Measurements from ENCODE around the gene LHFPL6.

The LHFPL6 gene

DNA sequence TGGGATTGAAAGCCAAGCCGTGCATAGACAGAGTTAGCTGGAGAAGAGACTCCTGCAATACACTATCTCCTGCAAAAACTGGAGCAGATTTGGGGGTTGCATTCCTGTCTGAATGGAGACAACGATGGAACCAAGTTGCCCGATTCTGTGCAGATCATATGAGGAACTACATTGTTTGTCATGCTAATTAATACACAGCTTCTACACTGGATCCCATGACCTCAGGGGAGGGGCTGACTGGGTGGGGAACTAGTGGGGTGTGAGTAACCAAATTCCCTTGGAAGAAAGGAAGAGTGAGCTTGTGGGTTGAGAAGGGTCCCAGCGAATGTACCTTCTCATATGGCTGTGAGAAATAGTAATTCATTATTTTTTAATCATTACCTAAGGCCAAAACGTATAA lies 214.0 kb downstream of the LHFPL6 start:
- no peak for DNase-seq (ENCODE audit: low read depth in 2 of 2)

DNA sequence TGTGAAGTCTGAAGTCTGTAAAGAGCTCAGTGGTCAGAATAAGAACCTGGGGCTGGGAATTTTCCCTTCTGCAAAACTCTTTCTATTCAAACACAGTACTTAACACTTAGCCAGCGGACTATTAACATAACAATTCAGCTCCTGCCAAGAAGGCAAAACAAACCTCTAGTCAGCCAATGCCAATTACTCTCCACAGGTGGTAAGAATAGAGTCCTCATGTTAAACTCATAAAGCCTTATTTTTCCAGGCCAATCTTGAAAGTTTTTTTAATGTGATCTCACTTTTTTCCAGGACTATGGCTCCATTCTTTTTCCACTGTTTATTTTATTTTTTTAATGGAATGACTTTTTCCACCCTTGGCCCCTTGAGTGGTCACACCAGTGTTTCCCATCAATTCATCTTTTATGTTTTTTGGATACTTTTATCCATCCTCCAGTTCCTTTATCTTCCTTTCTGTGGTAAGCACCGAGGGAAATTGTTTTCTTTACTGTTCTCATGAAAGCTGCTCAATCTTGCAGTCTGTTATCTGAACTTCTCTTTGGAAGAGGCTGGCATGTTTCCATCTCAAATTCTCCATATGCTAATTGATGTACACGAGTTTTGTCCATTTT lies 217.3 kb downstream of the LHFPL6 start:
- DNase-seq (ENCODE audit: low read depth in 2 of 2) = no peak

DNA sequence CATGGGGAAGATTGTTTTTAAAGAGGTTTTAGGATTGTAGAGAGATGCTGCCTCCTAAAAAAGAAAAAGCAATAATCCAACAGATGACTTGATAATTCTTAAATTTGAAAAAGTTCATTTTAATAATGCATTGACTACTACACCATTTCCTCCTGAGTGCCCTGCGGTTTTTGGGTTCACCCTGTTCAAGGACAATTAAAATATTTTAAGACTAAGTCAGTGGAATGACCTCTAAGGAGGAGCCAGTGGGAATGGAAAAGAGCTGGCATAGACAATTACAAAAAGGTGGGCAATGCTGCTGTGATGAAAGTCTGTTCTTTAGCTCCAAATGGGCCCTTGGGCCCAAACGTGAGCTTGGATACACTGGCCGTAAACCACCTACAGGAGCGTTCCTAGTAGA lies 217.8 kb downstream of the LHFPL6 start:
- no peak for DNase-seq (ENCODE audit: low read depth in 2 of 2)

DNA sequence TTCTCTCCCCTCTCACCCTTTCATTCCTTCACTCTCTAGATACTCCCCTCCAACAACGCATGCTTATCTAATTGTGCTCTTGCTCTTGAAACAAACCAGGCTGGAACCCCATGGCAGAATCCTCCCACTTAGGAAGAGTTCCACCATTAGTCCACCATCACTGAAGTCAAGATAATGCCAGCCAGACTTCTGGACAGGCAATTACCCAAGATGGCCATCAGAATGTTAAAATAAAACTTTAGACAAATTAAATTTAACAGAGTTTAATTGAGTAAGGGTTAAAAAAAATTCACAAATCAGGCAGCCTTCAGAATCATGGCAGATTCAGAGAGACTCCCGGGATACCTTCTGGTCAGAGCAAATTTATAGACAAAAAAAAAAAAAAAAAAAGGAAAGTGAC lies 221.5 kb downstream of the LHFPL6 start:
- DNase-seq (ENCODE audit: low read depth in 2 of 2) = no peak

DNA sequence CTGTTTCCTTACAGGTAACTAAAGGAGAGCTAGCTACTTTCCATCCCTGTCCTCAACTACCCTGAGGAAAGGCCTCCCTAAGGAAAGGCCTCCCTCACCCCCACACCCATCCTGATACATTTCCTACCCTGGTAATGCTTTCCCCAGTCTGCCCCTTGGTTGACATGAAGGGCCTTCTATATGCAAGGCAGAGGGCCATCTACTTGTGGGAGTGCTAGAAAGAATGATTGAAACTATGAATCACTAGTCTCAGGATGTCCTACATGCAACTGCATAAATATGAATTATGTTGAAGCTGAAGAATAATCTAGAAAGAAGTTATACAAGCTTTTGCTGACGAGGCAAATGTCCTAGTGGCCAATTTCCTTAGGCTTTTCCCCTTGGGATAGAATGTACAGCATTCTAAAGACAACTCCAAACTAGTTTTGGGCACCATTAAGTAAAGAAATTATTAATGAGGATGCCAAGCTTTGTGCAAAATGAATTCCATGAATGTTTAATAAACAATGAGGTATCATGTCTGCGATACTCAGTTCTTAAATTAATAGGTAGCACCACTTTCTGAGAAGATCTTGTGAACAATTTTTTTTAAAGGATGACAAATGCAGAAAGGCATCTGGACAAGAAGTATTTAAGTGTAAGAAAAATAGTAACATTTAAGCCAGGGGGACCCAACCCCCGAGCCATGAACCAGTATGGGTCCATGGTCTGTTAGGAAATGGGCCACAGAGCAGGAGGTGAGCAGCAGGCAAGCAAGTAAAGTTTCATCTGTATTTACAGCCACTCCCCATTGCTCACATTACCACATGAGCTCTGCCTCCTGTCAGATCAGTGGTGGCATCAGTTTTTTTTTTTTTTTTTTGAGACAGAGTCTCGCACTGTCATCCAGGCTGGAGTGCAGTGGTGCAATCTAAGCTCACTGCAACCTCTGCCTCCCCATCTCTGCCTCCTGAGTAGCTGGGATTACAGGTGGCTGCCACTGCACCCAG lies 223.0 kb downstream of the LHFPL6 start:
- no peak for DNase-seq (ENCODE audit: low read depth in 2 of 2)

DNA sequence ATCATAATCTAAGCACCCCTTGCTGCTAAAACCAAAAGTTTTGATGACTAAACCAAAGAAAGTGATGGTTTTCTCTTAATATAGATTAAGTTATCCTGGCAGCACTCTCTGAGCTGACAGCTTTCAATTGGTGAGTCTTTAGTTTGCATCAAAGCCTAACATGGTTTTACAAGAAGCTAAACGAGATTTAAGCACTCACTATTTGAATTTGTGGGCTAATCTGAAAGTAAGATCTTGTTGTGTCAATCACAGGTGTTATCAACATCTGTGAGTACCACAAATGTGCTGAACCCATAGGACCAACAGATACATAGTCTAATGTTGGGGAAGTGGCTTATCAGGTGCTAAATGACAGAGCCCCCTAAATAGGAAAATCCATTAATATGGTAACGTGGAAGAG lies 223.9 kb downstream of the LHFPL6 start:
- DNase-seq (ENCODE audit: low read depth in 2 of 2) = no peak

DNA sequence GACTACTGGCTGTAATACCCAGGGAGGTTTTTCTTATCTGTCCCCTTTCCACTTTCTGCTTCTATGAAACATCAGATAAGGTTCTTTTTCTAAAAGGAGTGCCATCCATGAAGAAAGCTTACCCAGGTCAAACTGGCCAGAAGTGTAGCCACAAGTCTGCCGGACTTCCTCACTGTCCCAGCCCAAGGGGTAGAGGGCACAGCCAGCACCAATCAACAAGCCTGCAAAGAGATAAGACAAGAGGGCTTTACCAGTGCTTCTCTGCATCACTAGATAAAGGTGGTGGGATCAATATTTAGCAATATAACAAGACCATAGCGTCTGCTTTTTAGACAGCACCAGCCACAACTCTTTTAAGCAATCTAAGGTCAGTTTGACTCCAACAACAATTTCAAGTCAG lies 224.7 kb downstream of the LHFPL6 start:
- DNase-seq (ENCODE audit: low read depth in 2 of 2) = no peak

DNA sequence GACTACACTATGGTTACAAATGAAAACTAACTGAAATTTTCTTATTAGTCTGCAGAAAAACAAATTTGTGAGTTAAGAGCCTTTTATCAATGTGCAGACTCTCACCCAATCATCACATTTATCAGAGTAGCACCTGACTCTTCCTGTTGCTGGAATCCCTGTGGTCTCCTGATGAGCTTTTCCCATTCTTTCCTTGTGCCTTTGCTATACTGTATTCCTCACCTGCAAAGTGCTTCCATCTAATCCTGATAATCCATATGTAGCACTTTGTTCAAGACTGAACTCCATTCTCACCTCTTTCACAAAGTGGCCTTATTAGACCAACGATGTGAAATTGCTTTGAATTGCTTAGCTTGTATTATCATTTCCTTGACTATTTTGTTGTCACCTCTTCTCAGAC lies 225.3 kb downstream of the LHFPL6 start:
- no peak for DNase-seq (ENCODE audit: low read depth in 2 of 2)

DNA sequence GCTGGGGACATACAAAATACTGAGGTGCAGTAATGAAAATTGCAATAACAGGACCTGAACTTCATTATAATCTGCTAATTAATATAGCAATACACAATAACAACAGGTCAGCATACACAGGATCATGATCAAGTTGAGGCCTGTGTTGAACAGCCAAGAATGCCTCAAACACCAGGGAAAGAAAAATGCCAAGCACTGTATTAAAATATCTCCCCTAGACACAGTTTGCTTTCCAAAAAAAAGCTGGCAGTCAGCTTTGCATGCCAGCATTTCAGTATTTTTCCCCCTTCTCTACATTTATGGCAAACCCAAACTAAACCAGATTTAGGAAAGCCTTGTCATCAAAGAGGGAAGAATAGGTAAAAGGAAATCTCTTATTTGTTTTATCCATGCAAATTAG lies 226.9 kb downstream of the LHFPL6 start:
- no peak for DNase-seq (ENCODE audit: low read depth in 2 of 2)

DNA sequence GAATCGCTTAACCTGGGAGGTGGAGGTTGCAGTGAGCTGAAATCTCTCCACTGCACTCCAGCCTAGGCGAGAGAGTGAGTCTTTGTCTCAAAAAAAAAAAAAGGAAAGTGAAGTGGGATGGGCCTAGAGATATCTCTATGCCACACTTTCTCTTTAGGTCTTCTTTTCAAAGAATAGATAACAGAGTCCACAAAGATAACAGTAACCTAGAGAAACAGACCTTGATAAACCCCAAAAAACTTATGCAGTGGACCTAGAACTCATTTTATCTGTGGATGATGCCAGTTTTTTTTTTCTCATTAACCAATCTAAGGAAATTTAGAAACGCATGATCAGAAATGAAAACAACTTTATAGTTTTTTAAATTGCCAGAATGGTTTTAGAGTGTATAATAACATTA lies 227.4 kb downstream of the LHFPL6 start:
- DNase-seq (ENCODE audit: low read depth in 2 of 2) = no peak

DNA sequence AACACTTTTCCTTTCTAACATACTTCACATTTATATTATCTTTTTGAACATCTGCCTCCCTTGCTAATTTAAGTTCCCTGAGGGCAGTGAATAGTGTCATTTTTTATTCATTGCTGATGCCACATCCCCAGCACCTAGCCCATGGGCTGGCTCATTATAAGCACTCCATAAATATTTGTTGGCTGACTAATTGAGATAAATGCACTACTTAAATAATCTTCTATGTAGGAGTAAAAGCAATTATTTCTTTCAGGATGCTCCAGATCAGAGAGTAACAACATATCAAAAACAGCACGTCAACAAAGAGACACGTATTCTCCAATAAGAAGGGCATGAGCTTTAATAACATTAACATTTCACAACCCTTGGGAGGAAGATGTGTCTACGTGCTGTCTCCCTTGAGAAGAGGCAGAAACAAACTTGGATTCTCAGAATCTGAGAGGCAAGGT lies 228.2 kb downstream of the LHFPL6 start:
- DNase-seq (ENCODE audit: low read depth in 2 of 2) = no peak

DNA sequence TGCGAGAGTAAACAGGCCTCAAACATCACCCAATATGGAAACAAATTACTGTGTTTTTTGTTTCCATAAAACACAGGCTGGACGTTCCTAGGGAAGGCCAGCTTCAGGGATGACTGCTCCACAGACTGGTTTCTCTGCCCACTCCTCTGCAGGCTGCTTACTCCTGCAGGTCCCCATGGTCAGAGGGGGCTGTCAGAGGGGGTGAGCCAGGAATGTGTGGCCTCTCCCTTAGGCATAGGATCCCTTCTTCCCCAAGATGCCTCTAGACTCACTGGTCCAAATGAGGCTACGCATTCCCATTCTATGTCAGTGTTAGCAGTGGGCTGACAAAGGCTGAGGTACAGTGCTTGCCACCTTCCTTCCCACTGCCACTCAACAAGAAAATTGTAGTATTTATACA lies 229.8 kb downstream of the LHFPL6 start:
- no peak for DNase-seq (ENCODE audit: low read depth in 2 of 2)

DNA sequence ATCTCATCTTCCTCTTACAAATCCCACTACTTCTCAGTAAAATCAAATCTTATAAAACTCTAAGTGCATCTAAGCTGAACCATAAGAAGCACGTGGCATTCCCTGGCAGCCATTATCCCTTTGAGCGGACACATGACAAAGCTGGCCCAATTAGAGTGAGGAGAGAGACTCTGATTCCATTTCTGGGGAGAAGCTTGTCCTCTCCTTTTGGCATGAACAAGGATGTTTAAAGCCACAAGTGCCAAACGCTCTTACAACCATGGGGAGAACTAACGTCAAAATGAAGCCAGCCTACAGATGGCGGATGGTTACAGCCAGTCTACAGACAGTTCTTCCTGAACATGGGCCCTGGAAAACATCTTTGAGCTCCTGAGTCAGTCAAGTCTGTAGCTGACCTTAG lies 231.3 kb downstream of the LHFPL6 start:
- no peak for DNase-seq (ENCODE audit: low read depth in 2 of 2)

DNA sequence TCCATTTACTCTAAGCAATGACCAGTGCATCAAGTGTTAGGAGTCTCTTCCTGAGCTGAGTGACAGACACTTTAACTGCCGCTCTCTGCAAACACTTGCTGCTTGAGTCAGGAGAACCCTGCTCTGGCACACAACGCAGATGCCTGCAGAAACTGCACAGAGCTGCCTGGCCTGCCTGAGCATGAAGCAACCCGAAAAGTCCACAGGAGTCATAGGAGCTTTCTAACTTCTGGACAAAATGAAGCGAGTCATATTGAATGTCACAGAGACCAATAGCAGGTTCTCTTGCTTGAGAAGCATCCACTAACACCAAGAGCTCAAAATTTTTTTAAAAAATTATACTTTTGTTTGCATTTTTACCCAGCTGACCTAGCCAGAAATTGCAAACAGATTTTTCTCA lies 232.4 kb downstream of the LHFPL6 start:
- no peak for DNase-seq (ENCODE audit: low read depth in 2 of 2)

DNA sequence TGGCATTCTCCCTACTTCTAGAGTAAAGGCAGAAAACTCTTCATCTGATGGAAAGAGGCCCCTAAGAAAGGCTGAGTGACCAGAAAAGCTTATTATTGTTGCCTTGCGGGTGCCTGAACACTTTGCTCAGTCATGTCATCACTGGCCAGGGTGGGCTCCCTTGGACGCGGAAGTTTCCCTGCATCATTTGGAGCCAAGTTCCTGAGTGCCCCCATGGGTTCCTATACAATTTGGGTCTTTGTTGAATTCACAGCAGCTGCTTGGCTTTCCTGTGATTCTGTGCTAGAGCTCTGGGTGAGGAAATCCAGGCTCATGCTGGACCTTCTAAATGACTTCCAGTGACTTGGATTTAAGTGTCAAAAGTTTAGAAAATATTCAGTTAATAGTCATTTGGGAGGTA lies 232.9 kb downstream of the LHFPL6 start:
- DNase-seq (ENCODE audit: low read depth in 2 of 2) = no peak

DNA sequence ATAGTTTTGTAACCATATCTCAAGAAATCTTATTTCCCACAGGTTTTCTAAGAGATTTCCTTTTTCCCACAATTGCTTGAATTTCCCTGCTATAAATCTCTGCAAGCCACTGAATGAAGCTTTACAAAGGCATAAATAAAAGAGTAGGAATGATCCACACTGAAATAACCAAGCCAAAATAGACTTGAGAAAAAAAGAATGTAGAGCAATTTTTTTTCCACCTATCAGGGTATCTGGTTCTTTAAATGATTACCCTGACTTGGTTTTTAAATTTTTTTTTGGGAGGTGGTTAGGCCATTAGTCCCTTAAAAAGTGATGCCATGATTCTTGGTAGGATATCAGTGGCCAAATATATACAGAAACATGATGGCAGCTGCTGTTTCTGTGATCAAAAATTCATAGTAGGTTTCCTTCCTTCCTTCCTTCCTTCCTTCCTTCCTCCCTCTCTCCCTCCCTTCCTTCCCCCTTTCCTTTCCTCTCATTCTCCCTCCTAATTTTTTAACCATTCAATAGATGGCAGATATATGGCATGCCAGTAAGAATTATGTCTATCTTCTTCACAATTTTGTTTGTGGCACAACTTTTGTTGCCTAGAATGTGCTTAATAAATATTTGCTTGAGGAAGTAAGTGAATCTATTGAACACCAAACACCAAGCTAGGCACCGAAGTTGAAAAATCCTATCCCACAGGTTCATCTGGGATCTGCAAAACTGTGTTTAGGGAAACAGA lies 233.7 kb downstream of the LHFPL6 start:
- DNase-seq (ENCODE audit: low read depth in 2 of 2) = no peak

DNA sequence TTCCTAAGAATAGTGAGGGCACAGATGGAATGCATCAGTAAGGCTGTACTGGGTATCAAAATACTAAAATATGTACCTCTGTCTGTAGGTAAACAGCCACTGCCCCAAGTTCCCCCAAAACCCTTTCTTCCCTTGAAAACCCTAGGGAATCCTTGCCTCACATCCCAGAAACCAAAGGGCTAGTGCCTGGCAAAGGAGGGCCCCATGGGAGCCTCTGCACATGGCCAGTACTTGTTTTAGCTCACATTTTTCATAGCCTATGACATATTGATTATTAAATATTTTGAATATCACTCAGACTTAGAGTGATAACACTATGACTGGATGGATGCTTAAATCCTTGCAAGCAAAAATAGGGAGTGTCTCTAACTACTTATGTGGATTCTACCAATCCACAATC lies 237.1 kb downstream of the LHFPL6 start:
- no peak for DNase-seq (ENCODE audit: low read depth in 2 of 2)

DNA sequence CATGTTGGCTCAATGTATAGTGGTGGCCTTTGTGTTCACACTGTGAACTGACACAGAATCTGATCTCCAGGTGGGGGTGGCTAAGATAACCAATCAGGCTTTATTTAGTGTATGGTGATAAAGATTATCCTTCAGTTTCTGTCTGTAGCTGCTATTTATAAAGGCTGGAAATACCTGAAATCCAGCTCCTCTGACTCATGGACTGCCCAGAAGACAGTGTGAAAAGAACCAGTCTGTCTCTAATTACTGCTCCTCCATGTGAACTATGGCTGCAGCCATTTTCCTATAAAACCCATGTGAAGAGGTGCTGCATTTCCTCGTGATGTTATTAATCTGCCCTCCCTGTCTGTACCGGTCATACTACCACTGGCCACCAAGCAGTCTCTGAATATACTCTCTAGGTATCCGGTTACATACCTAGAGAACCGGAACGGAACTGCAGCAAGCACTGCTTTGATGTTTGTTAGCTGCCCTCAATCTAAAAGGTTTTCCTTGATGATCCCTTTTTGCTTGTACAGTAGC lies 238.0 kb downstream of the LHFPL6 start:
- DNase-seq (ENCODE audit: low read depth in 2 of 2) = no peak

DNA sequence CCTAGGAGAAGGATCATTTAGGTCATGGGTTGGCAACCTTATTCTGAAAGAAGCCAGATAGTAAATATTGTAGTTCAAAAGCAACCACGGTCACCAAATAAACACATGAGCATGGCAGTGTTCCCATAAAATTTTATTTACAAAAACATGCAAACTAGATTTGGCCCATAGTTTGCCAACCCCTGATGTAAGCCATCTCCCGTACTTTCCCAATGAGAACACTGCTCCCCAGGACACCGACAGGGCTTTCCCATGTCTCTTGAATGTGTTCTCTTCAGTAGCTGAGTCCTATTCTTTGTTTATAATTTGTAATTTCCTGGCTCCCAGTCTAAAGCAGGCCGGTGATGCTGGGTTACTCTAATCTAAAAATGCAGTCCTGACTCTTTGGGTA lies 239.6 kb downstream of the LHFPL6 start:
- no peak for DNase-seq (ENCODE audit: low read depth in 2 of 2)

DNA sequence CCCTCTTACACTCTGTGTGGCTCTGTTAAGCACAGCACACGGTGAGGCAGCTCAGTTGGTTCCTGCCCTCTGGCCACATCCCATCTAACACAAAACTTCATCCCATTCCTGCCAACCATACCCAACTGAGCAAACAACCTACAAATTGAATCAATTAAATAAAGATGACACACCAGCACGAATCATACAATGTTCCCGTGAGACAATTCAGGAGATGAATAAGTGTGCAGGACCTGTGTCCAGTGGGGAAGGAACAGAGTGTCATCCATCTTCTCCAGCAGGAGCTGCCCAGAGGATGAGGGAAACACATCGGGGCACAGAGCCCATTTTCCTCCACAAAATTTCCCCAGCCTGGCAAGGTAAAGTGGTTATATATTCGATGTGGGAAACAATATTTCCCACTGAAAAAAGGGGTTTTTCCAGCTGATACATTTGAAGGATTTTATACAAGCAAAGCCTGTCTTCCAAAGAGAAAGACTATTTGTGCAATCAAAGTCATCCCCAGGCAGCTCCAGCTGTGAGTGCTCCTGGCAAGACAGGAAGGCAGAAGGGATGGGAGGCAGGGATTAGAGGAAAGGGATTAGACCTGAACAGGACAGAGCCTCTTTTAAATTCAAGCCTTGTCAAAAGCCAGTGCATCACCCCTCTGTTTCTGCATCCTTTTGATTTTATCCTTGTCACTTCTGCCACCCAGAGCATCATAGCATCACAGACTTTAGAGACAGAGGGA lies 240.2 kb downstream of the LHFPL6 start:
- DNase-seq (ENCODE audit: low read depth in 2 of 2) = no peak

DNA sequence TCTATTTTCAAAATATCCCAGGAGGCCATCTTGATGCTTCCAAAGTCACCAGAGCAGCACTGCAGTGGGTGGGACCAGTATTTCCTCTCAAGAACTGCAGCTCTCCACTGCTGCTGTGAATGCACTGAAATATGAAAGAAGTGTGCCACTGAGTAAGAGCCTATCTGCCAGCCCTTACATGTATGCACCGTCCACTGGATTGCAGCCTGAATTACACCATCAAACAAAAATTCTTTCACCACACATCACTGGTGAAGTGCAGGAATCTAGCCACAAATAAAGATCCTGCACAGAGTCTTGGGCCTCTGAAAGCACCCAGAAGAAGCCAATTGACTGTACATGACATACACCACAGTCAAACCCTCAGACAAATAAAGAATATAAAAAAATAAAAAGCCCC lies 249.0 kb downstream of the LHFPL6 start:
- no peak for DNase-seq (ENCODE audit: low read depth in 2 of 2)

DNA sequence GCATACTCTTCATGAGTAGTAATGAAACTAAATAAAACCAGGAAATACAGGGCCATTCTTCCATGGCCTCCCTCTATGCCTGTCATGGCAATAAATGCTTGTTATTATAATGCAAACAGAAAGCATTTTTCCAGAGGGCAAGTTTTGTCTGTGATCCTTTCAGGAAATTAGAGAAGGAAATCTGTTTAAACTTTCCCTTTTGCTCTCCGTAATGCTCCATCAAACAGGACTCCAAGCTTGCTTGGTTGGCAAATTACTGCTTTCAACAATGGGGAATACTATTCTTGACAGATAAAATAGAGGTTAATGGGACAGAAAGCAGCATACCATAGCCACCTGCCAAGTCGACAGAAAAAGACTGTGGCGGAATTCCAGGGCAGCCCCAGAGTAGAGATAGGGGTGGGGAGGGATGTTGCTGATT lies 252.5 kb downstream of the LHFPL6 start:
- DNase-seq (ENCODE audit: low read depth in 2 of 2) = no peak

Data from stimulated activated CD4-positive, alpha-beta T cell treated with anti-CD3 and anti-CD28 coated beads, Interleukin-1b, Interleukin-23, amount 100 ng/mL, for 1 hour (primary cell).